ENCODE data around the gene WASF2.

DNA sequence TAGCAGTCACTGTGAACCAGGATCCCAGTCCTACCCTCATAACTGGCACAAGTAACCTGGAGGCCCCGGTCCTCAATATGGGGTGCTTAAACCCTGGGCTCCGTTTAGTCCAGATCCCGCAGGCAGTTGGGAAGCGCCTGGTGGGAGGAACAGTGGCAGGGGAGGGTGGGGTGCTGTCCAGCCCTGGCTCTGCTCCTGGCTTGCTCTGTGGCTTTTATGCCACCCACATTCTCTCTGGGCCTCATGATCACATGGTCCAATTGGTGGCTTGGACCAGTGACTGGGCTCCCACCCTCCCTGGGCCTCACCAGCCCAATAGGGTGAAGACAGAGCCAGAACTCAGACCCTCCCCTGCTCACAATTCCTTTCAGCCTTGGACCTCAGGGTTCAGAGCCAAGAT lies 109.7 kb downstream of the WASF2 start:
- TF ChIP-seq, protein P1, sequence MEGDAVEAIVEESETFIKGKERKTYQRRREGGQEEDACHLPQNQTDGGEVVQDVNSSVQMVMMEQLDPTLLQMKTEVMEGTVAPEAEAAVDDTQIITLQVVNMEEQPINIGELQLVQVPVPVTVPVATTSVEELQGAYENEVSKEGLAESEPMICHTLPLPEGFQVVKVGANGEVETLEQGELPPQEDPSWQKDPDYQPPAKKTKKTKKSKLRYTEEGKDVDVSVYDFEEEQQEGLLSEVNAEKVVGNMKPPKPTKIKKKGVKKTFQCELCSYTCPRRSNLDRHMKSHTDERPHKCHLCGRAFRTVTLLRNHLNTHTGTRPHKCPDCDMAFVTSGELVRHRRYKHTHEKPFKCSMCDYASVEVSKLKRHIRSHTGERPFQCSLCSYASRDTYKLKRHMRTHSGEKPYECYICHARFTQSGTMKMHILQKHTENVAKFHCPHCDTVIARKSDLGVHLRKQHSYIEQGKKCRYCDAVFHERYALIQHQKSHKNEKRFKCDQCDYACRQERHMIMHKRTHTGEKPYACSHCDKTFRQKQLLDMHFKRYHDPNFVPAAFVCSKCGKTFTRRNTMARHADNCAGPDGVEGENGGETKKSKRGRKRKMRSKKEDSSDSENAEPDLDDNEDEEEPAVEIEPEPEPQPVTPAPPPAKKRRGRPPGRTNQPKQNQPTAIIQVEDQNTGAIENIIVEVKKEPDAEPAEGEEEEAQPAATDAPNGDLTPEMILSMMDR (IDR thresholded peaks at IDR 0.05): no peak
- TF ChIP-seq POLR2A (IDR thresholded peaks at IDR 0.05): no peak
